A673 (cell line): Measurements from ENCODE around the gene SPRR2E. TPM values are rescaled to one million over a fixed set of nuclear protein-coding genes. Genes with fewer than 3 reads are reported as not detected.
"Not testable (repeated sequence)": the region's sequence is repeated elsewhere in the genome, so short reads cannot be mapped to it uniquely, and the experiment has no call there.

Source experiments
- BruUV-seq: library from RNA; stranded (reverse); fragments of 400-500 nt; replicated peaks from 2 replicates; lab custom pipeline; 2021; lab: Mats Ljungman, UMichigan
- CTCF ChIA-PET: fragments of 300-600 bp; sonication (Branson Sonifier 250); formaldehyde crosslinking; loops from one replicate; lab custom pipeline; 2022; ENCODE audit warnings: antibody characterized with exemption; lab: Charles Lee
- POLR2A ChIA-PET: fragments of 300-600 bp; sonication (Branson Sonifier 250); formaldehyde crosslinking; loops from one replicate; lab custom pipeline; 2022; ENCODE audit warnings: antibody characterized with exemption; ENCODE audit not compliant: low non-redundant PET; lab: Charles Lee
- DNase-seq: peaks from one replicate; pipeline ENCODE4 v3.0.0-alpha.2; 2015; ENCODE audit warnings: low spot score
- H3K27ac ChIP-seq: fragments of 200-600 bp; sonication (generic); 2 replicates; pipeline ENCODE4 v1.5.1; 2016; ENCODE audit warnings: mixed run types, low read depth, mild to moderate bottlenecking, mixed read lengths, antibody characterized with exemption, low read length; ENCODE audit not compliant: poor library complexity, severe bottlenecking
- H3K27me3 ChIP-seq: fragments of 200-600 bp; sonication (generic); replicated peaks from 2 replicates; pipeline ENCODE4 v1.6.1; 2017; ENCODE audit warnings: mixed run types, low read depth, mild to moderate bottlenecking, mixed read lengths, antibody characterized with exemption, low read length; ENCODE audit not compliant: insufficient read depth, poor library complexity
- H3K36me3 ChIP-seq: fragments of 200-600 bp; sonication (generic); 2 replicates; pipeline ENCODE4 v1.6.1; 2016; ENCODE audit warnings: mixed run types, mild to moderate bottlenecking, mixed read lengths, antibody characterized with exemption, low read length; ENCODE audit not compliant: insufficient read depth, poor library complexity, severe bottlenecking
- H3K4me1 ChIP-seq: fragments of 200-600 bp; sonication (generic); 2 replicates; pipeline ENCODE4 v1.6.1; 2017; ENCODE audit warnings: mixed run types, mild to moderate bottlenecking, mixed read lengths, antibody characterized with exemption, low read length; ENCODE audit not compliant: insufficient read depth, poor library complexity, severe bottlenecking
- H3K4me3 ChIP-seq: fragments of 200-600 bp; sonication (generic); 2 replicates; pipeline ENCODE4 v1.5.1; 2016; ENCODE audit warnings: low read depth, mixed run types, mild to moderate bottlenecking, mixed read lengths, low read length; ENCODE audit not compliant: poor library complexity, severe bottlenecking
- H3K9me3 ChIP-seq: fragments of 200-600 bp; sonication (generic); 2 replicates; pipeline ENCODE4 v1.6.1; 2016; ENCODE audit warnings: mixed run types, low read depth, mild to moderate bottlenecking, mixed read lengths, antibody characterized with exemption, low read length; ENCODE audit not compliant: poor library complexity, severe bottlenecking
- EZH2 ChIP-seq: fragments of 200-600 bp; sonication (generic); IDR thresholded peaks from 2 replicates; pipeline ENCODE4 v1.6.1; 2017; ENCODE audit warnings: borderline replicate concordance, low read depth, mild to moderate bottlenecking, mixed read lengths, antibody characterized with exemption, low read length; ENCODE audit not compliant: poor library complexity, severe bottlenecking
- intact Hi-C: fragments of 100-400 bp; cut with micrococcal nuclease; formaldehyde crosslinking; loops from one replicate; pipeline ENCODE4 v1.10.0; 2022; ENCODE audit not compliant: unreplicated experiment
- total RNA-seq: library from RNA; stranded (reverse); gene quantifications from 2 replicates; pipeline ENCODE4 v1.2.3, GENCODE V29; 2021
- TF ChIP-seq, protein P1 (sequence below): fragments of 300-800, 200-600 bp; sonication (generic); conservative IDR thresholded peaks from 2 replicates; pipeline ENCODE4 v1.5.1; 2017; ENCODE audit warnings: low read depth, mild to moderate bottlenecking, antibody characterized with exemption, low read length, moderate library complexity, mixed read lengths

Gene SPRR2E
- total RNA-seq, 1 experiment from 2014 or later, result not detected

DNA sequence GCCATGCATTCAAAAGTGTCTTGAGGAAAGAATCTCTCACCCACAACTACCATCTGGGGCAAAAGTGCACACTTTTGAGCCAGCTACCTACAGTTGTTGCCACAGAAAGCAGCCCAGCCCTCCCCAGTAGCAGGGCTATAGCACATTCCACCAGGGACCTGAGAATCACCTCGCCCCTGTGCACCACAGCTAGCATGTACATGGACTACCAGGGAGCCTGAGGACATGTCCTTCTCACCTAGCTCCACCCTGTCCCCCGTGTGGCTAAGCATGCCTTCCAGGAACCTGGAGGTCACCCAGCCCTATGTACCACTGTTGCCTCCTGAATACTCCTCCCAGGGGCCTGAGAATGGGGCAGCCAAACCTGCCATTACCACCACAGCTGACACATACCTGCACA, 39.4 kb upstream of the SPRR2E start:
- no peak for TF ChIP-seq EZH2
- TF ChIP-seq, protein P1, sequence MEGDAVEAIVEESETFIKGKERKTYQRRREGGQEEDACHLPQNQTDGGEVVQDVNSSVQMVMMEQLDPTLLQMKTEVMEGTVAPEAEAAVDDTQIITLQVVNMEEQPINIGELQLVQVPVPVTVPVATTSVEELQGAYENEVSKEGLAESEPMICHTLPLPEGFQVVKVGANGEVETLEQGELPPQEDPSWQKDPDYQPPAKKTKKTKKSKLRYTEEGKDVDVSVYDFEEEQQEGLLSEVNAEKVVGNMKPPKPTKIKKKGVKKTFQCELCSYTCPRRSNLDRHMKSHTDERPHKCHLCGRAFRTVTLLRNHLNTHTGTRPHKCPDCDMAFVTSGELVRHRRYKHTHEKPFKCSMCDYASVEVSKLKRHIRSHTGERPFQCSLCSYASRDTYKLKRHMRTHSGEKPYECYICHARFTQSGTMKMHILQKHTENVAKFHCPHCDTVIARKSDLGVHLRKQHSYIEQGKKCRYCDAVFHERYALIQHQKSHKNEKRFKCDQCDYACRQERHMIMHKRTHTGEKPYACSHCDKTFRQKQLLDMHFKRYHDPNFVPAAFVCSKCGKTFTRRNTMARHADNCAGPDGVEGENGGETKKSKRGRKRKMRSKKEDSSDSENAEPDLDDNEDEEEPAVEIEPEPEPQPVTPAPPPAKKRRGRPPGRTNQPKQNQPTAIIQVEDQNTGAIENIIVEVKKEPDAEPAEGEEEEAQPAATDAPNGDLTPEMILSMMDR, result no peak
- Histone ChIP-seq H3K27ac (no peak overlapping the region), H3K4me1 (no peaks in the 10 kb centered on the region), H3K27me3 (peaks cover 45% of the 10 kb centered on the region), H3K4me3 (no peak overlapping the region), H3K36me3 (no peaks in the 10 kb centered on the region), H3K9me3 (no peaks in the 10 kb centered on the region)
- DNase-seq, result no peak
- BruUV-seq, result no TSS peak
- intact Hi-C loops, result no loop called here
- ChIA-PET CTCF (no interaction called here), POLR2A (no interaction called here)

DNA sequence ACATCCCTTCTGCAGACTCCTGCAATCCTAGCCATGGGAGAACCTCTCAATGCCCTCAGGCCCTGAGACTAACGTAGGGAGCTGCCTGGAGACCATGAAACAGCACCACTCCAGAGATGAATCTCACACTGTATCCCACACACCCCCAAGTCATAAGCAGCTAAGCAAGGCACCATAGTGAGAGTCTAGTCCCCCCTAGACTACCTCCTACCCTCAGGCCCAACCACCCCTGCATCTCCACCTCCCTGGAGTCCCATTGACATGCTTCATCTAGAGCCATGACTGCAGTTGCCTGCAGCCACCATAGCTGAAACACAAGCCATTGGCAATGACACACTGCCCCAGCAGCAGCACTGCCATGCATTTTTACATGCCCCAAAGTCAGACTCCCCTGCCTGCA, 38.9 kb upstream of the SPRR2E start:
- ChIA-PET POLR2A (no interaction called here), CTCF (no interaction called here)
- Histone ChIP-seq H3K9me3 (no peaks in the 10 kb centered on the region), H3K27ac (no peak overlapping the region), H3K4me3 (no peak overlapping the region), H3K27me3 (peaks cover 41% of the 10 kb centered on the region), H3K36me3 (no peaks in the 10 kb centered on the region), H3K4me1 (no peaks in the 10 kb centered on the region)
- no peak for DNase-seq
- intact Hi-C loops, result no loop called here
- BruUV-seq, result no TSS peak
- TF ChIP-seq, protein P1, result no peak
- TF ChIP-seq EZH2, result no peak

DNA sequence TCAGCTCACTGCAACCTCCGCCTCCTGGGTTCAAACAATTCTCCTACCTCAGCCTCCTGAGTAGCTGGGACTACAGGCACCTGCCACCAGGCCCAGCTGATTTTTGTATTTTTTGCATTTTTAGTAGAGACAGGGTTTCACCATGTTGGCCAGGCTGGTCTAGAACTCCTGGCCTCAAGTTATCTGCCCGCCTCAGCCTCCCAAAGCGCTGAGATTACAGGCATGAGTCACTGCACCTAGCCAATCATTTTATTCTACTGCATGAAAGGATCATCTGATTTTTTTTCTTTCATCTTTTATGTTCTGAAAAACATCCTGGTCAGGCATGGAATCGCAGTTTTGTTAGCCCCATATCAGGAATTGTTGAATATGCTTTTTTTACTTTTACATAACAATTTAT, 34.4 kb upstream of the SPRR2E start:
- H3K36me3 ChIP-seq, H3K4me3 ChIP-seq, H3K4me1 ChIP-seq, CTCF ChIA-PET, DNase-seq, H3K27ac ChIP-seq, BruUV-seq, intact Hi-C loops, H3K9me3 ChIP-seq, POLR2A ChIA-PET: not testable (repeated sequence)
- peaks cover 29% of the 10 kb centered on the region for H3K27me3 ChIP-seq

DNA sequence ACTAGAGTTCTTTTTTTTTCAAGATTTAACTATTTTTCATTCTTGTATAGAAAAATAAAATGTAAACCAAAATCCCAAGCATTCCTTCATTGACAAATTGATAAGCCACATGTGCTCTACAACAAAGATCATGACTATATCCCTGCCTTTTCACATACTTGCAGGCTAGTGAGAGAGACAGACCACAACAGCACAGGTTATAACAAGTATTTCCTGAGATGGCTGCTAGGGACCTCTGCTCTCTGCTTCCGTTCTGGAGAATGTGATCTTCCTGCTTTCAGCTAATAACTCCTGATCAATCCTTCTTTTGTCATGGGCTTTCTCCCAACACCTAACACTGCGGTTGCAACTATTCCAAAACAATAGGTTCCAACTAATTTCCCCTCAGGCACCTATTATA, 33.0 kb upstream of the SPRR2E start:
- Histone ChIP-seq H3K27ac (no peak overlapping the region), H3K36me3 (no peaks in the 10 kb centered on the region), H3K4me1 (no peaks in the 10 kb centered on the region), H3K27me3 (peaks cover 29% of the 10 kb centered on the region), H3K9me3 (no peaks in the 10 kb centered on the region), H3K4me3 (no peak overlapping the region)
- DNase-seq, result no peak
- TF ChIP-seq EZH2, result no peak
- TF ChIP-seq, protein P1, result no peak
- ChIA-PET POLR2A (no interaction called here), CTCF (no interaction called here)
- BruUV-seq, result no TSS peak
- intact Hi-C loops, result no loop called here
